GM18498 (cell line): ENCODE data around the gene DGKD.
"Not testable (repeated sequence)": the region's sequence is repeated elsewhere in the genome, so short reads cannot be mapped to it uniquely, and the experiment has no call there.

ENCODE experiments used
- ATAC-seq: cut with Tn5 transposase; IDR thresholded peaks from one replicate; pipeline ENCODE4 v1.9.1; 2021; ENCODE audit warnings: mild to moderate bottlenecking, moderate library complexity; ENCODE audit not compliant: unreplicated experiment

Gene DGKD

DNA sequence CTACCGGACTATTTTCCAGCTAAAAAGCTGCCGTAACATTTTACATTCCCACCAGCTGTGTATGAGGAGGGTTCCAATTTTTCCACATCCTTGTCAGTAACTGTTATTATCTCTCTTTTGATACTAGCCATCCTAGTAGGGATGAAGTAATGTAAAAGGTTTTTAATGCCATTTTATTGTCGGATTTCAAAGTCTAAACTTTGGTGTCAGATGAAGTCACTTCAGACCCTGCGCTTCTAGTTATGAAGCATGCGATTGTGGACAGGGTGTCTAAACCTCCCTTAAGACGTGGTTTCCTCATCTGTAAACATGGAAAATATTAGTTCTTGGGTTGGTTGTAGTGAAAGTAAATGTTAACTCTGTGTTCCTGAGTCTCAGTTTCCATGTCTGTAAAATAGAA is 4.7 kb downstream of the DGKD start:
- no peak for ATAC-seq

DNA sequence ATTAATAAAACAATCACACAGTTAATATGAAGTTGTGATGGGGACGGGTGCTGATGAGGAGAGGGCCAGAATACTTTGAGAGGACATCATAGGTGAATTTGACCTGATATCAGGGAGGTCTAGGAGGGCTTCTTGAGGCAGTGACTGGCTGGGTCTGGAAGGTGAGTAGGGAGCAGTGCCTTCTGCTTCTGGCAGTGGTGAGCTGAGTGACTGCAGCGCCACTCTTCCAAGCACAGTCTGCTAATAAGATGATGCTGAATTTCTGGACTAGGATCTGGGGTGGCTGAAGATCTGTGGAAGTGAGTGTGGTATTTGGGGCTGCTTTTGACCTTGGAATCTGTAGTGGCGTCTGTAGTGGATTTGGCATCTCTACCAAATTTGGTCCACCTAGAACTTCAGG is 5.5 kb downstream of the DGKD start:
- ATAC-seq, result no peak

- no peak for ATAC-seq
Measured at GRCh38 chr2:233360771-233361176, 6.5 kb downstream of the DGKD start.

- ATAC-seq, result no peak
Measured at GRCh38 chr2:233361297-233361696, 7.0 kb downstream of the DGKD start.

- no peak for ATAC-seq
Measured at GRCh38 chr2:233362742-233363141, 8.4 kb downstream of the DGKD start.

DNA sequence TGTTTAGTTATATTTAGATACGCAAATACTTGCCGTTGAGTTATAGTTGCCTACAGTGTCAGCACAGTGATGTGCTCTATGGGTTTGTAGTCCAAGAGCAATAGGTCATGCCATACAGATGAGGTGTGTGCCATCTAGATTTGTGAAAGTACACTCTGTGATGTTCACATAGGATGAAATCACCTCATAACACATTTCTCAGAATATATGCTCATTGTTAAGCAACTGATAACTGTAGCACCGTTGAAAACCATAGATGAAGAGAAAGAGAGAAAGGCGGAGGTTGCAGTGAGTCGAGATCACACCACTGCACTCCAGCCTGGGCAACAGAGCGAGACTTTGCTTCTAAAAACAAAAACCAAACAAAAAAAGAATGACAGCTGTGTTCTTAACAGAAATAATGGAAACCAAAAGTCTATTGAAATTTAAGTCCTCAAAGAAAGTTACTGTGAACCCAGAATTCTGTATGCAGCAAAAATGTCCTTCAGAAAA is 9.5 kb downstream of the DGKD start:
- ATAC-seq, result peak; percentile 65

DNA sequence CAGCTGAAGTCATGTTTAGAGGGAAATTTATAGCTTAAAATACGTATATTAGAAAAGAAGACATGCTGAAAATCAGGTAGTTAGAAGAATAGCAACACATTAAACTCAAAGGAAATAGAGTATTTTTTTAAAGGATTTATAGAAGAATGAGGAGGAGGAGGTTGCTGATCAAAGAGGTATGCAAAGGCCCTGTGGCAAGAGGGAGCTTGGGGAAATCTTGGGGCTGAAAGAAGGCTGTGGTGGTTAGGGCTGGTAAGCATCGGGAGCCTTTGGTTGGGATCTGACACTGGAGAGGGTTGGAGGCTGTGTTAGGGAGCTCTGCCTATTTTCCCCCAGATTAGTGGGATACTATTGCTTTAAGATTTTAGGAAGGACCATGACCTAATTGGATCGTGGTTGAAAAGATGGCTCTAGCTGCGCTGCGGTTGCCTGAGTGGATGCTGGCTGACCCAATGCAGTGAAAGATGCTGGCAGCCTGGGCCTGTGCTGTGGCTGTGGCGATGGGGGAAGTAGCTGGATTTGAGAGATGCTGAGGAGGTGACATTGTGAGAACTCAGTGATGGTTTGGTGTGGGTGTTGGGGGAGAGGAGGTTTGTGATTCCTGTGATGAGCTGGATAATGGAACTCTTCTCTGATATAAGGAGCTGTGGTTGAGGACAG is 11.7 kb downstream of the DGKD start:
- no peak for ATAC-seq

- no peak for ATAC-seq
Measured at GRCh38 chr2:233367586-233367985, 13.3 kb downstream of the DGKD start.

DNA sequence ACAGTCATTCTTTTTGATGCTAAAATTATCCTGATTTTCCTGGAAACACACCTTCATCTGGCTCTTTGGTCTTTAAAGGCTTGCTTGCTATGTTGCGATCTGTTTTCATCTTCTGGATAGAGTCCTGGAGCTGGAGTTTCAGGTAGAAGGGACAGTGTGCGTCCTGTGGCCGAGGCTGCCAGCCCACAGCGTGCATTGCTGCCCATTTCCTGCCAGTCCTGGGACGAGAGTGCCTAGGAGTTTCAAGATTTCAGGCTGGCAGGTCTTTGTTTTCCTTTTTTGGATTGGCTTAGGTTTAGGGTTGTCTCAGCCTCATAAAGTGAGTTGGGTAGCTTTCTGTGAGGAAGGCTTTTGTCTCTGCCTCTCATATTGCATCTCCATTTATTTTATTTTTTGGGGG is 14.5 kb downstream of the DGKD start:
- no peak for ATAC-seq

DNA sequence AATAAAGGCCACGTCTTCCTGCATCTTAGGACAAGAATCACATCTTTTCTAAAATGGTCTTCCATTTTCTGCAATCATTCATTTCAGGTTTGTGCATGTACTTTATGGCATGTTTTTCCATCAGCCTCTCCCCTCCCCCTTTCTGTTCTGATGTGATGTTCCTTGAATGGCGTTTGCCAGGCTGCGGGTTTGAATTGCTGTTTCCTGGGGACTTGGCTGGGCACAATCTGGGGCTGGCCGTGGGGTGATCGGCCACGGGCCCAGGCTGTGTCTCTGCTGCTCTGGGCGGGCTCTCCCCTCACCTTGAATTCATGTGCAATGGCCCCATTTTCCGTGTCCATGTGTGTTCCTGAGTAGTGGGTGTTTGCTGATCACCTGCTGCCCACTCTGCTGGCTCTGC is 15.2 kb downstream of the DGKD start:
- no peak for ATAC-seq

DNA sequence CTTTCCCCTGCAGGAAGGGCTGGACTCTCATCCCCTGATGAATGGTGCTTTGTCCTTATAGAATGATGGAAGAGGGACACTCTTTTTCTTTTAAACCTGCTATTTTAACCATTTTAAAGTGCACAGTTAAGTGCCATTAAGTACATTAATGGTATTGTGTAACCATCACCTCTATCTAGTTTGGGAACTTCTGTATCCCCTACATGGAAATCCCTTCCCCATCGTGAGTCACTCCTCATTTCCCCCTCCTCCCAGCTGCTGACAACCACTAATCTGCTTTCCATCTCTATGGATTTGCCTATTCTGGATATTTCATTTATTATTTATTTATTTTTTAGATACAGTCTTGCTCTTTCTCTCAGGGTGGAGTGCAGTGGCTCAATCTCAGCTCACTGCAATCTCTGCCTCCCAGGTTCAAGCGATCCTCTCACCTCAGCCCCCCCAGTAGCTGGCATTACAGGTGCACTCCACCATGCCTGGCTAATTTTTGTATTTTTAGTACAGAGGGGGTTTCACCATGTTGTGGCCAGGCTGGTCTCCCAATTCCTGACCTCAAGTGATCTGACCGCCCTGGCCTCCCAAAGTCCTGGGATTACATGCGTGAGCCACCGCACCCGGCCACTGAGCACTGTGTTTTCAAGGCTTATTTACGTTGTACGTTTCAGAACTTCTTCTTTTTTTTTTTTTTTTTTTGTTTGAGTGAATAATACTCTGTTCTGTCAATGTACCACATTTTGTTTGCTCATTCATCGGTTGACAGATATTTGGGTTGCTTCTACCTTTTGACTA is 15.8 kb downstream of the DGKD start:
- no peak for ATAC-seq

DNA sequence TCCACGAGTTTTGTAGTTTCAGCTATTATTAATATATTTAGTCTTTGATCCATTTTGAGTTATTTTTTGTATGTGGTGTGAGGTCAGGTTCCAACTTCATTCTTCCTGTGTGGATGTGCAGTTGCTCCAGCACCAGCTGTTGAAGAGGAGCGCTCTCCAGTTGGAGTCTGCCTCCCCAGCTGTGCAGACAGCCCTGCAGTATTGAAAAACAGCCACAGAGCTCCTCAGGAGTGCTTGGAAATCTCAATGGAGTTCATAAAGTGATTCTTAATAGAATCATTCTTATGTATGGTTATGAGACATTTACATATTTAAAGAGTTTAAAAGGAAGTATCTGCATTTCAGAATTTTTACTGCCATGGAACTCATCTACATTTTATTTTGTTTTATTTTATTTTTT is 17.3 kb downstream of the DGKD start:
- no peak for ATAC-seq

- no peak for ATAC-seq
Measured at GRCh38 chr2:233372855-233373254, 18.6 kb downstream of the DGKD start.

- no peak for ATAC-seq
Measured at GRCh38 chr2:233373316-233373715, 19.0 kb downstream of the DGKD start.

- ATAC-seq, result not testable (repeated sequence)
Measured at GRCh38 chr2:233374776-233375175, 20.5 kb downstream of the DGKD start.

DNA sequence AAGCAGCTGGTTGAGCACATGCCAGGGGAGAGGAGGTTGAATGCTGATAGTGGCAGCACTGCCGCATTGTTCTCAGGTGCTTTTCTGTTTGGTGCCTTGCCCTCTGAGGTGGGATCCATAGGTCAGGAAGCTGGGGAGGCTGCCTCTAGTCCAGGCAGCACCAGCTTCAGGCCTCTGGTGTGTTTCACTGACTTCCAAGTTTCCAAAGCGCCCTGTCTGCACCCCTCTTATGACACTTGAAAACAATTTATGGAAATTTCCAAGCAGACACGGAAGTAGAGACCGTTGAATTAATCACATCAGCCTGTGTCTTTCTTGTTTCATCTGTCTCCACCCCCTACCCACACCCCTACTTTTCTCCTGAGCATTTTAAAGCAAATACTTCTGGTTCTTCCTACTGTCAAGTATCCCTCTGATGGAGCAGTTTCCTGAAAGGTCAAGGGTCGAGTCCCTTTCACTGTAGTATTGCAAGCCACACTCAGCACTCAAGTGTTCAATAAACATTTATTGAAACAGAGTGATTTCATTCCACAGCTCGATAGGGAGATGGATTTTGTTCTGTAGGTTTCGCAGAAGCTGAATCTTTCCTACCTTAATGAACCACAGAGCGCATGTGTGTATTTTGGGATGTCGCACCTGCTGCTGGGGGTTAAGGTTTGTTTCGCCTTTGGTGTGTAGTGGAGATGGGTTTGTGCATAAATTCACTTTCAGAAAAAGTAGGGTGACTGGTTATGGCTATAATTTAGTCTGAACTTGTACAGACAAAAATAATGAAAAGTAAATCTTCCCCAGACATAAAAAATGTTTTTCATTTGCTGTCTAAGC is 21.4 kb downstream of the DGKD start:
- ATAC-seq, result peak; percentile 41

DNA sequence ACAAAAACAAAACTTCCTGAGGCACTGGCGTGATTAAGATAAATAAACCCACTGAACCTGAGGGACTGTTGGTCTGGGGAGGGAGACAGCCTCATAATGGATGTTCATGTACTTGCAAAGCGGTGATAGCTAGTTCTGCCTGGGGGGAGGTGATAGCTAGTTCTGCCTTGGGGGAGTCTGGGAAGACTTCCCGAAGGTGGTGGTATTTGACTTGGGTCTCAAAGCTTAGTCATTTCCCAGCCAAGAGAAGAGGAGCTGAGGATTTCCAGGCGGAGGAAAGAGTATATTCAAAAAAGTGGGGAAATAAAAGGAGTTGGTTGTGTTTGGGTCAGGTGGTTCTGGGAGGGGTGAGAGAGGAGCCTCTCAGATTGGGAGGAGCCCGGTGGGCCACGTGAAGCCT is 24.7 kb downstream of the DGKD start:
- ATAC-seq, result no peak

DNA sequence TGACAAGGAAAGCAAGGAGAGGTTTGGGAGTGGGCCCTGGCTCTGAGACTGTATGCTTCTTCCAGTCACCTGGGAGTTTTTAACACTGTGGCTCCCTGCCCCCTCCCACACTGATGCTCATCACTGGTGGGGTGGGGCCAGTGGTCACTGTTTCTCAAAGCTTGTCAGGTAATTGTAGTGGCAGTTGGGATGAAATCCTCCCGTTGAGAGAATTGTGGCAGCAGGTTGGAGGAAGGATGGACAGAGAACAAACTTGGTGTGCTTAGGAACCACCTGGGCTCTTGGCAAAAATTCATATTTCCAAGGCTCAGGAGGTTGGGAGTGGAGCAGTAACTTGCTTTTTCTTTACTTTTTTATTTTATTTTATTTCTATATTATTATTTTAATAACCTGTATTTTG is 25.1 kb downstream of the DGKD start:
- no peak for ATAC-seq

DNA sequence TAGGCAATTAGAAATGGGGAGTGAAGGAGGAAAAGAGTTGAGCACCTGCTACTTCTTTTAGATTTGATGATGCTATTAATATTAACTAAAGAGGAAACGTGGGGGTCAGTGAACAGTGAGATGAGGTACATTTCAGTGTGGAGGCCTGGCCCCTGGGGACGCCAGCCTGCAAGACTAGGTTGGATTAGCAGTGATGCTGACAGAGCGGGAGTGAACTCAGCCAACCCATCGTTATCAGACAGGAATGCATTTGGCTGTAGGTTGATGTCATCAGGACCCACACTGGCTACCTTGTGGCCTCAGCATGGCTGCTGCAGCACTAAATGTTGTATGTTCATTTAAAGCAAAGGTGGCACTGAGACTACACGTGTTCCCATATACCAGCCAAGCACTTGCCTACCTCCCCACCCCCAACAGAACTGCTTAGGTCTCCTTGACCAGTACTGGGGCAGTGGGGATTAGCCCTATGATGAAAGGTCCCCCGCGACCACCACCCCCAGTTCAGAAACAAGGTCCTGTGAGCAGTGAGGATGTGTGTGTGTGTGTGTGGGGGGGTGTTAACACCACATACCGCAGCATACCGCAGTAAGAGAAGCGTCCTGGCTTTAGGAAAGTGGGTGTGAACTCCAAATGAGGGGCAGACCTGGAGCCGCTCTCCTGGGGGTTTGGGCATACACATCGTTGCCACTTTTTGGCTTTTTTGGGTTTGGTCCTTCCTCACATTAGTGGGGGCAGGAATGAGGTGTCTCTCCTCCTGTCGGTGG is 26.0 kb downstream of the DGKD start:
- ATAC-seq, result no peak

DNA sequence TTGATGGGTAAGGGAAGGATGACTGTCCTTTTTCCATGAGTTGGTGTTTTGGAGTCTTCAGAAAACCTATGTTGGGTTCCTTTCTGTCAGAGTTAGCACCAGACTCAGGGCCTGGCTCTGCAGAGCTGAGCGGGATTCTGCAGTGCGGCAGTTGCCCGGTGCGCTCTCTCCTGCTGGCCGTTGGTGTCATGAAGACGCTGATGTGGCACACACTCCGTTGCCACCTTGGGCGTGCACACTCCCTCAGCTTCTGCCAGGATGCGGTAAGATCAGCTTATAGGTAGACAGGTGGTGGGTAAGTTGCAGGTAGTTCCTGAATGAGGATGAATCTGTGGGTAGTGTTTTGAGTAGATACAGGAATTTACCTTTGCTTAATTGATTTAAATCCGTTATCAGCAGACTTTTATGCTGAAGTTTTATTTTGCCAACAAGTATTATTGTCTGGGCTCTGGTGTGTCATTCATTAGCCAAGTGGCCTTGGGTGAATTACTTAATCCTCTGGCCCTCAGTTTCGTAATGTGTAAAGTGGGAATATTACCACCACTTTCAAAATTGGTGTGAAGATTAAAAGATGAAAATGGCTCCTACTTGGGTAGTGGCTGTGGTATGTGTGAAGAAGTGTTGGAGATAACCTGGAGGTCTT is 26.8 kb downstream of the DGKD start:
- no peak for ATAC-seq
